Ureter (tissue), 1 donor: ENCODE measurements around the gene GNAL. TPM values are rescaled to one million over a fixed set of nuclear protein-coding genes. Genes with fewer than 3 reads are reported as not detected.

Experiments
- DNase-seq: peaks from one replicate; pipeline ENCODE4 v3.0.0-alpha.2; 2020; ENCODE audit warnings: low spot score
- total RNA-seq: library from RNA; stranded (reverse); gene quantifications from one replicate; pipeline ENCODE4 v1.2.4, GENCODE V29; 2023
- donor health status: DM: yes; HTN: yes; CAD: no.

GNAL gene
- total RNA-seq, 1 donor from 2014 or later, result 19.4 TPM

DNA sequence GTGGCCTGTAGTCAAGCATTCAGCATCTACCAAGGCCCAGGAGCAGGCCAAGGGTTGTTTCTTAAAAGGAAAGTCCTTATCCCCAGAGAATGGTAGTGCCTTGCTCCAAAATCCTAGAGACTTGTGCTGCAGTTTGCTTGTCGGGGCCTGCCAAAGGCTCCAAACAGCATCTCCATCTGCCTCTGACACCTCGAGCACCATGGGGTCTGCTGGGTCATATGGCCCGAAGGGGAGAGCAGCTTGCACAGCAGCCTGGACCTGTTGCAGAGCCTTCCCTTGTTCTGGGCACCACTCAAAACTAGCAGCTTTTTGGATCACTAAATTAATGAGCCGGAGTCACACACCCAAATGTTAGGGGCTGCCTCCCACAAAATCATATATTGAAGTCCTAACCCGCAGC is 35.7 kb downstream of the GNAL start:
- no peak for DNase-seq

DNA sequence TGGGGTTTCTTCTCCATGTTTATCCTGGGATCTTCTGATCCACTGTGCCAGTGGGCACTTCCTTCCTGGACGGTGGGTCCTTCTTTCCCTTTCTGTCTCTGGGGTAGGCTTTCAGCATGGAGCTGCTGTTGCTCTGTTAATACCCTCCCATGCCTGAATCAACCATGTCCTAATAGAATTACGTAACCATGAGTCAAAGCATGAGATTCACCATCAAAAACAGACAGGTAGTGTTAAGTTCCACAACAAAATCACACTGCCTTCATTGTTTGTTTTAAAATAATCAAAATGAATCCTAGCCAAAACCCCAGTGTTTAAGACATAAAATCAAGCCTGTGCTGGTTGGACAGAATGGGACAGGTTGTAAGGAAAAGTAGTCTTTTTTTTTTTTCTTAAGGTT is 37.5 kb downstream of the GNAL start:
- DNase-seq, result no peak

DNA sequence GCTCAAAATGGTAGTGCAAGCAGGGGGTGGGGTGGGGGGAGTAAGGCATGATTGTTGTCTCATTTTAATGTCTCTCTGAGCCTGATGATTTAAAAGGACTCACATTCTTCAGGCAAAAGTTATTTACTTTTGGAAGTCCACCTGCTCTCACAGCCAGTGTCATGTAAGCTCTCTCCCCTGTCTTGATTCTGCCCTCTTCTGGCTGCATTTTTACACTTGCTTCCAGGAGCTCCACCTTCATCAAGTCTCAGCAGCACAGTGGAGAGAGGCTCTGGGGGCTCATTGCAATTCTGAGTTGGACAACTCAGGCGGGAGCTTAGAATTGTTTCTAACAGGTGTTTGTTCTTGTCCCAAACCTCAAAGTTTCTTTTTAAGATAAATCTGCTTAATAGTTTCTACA is 39.2 kb downstream of the GNAL start:
- DNase-seq, result no peak

DNA sequence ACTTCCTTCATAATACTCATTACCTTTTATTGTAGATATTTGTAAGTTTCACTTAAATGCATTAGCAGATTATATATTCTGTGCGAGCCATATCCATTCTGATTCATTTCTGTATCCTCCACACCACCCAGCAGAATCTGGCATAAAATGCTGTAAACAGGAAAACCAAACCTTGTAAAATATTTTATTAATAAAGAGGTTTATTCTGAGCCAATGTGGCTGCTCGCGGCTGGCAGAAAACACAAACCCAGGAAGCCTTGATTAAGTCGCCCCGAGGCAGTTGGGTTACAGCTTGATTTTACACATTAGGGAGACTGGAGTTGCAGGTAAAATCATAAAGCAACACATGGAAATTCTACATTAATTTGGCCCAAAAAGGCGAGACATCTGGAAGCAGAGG is 40.5 kb downstream of the GNAL start:
- no peak for DNase-seq

DNA sequence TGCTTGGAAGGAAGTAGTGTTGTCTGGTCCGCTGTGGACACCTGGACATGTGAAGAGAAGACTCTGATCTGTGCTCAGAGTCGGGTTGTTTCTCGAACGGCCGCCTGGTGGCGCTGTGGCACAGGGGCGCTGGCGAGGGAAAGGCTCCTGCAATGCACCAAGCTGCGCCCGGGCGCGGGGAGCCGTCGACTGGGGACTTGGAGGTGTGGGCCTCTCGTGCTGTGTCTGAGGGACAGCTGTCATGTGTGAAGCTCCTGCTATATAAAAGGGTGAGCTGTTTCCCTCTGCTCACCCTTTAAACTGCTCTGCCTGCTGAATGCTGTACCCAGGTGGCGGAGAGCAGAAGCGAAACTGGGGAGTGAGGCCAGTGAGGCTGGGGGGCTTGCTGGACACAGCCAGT is 44.0 kb downstream of the GNAL start:
- DNase-seq, result peak; percentile 75

DNA sequence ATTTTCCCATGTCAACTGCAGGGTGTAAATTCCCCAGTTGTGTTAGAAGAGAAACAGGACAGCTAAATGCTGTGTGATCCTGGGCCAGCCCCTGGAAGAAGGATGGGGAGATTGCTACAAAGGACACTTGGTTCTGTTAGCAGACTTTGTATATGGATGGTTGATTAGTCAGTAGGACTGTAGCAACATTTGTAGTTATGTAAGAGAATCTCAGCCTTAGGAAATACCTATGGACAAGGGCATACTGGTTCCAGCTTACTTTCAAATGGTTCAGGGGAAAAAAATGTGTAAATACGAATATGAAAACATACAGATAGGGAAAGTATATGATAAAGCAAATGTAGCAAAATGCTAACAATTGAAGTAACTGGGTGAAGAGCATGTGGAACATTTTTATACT is 47.6 kb downstream of the GNAL start:
- DNase-seq, result no peak

DNA sequence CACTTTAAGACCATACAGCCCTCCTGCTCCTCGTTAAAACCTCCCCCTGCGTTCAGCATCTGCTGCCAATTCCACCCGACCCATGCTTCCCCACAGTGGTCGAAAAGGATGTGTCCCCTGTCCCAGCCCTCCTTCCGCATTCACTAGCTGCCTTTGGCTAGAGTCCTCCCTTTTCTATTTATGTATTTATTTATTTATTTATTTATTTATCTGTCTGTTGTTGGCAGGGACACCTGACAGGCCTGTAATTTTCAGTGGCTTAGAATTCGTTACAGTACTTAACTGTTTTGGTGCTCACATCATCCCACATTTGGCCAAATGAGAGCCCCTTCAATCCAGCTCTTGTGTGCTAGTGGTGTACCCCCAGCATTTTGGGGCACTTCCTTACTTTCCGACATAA is 50.8 kb downstream of the GNAL start:
- no peak for DNase-seq

DNA sequence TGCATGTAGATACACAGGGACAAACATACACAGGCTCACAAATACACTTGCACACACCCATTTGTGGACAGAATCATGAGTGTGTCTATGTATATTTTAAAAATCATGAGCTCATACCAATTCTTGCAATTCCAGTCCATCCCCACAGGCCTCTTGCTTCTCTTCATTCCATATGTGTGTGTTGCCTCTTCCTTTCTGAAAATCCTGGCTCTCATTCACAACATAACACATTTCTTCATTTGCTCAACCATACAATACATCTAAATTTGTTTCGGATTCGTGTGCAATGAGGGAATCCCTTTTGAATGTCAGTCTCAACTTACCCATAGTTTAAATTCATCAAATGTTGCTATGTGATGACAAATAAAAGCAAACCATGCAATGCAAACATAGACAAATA is 51.4 kb downstream of the GNAL start:
- DNase-seq, result no peak

DNA sequence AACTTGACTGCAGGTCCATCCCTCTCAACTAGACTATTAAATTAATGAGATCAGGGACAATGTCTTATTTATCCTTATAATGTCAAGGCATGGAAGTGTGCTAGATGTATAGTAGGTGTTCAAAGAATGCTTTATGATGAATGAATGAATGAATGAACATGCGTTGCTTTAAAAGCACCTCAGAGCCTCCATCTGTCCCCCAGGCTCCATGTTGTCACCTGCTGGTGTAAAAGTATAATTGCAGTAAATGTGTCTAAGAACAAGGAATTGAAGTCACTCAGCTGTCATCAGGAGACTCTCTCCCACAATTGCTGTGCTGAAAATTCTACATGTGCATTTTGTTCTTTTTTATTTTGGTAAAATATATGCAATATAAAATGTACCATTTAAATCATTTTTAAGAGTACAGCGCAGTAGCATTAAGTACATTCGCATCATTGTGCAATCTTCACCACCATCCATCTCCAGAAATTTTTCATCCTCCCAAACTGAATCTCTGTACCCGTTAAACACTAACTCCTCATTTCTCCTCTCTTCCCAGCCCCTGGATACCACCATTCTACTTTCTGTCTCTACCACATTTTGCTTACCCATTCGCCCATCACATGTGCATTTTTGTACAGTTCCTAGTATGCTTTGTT is 52.6 kb downstream of the GNAL start:
- no peak for DNase-seq

DNA sequence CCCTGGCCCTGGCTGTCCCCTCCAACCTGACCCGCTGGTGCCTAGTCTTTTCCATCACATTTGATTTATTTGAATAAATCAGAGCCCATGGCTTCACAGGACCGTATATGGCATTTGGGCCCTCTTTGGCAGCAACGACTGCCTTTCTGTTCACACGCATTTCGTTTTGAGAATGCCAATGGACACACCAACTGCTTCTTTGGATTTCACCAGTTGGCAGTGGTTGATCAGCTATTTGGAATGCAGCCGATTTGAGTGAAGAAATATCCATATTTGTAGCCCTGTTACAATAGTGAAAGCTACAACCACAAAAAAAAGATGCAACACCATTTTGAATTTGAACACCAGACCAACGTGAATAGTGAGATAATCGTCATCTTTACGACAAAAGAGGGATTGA is 56.5 kb downstream of the GNAL start:
- DNase-seq, result no peak

DNA sequence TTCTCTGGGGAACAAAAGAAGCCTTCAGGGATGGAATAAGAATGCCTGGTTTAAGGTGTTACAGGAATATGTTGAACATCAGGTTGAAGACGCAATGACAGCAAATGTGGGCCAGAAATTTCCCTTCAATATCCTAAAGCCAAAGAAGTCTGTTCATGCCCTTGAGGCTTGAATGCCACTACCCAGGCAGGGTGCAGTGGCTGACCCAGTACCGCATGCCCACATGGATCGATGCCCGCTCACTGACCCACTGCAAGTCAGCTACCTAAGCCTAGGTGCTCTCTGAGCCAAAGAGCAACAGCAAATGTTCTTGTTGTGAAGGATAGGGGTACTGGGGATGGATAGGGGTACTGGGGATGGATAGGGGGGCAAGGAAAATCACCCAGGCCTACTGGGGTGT is 58.2 kb downstream of the GNAL start:
- no peak for DNase-seq

DNA sequence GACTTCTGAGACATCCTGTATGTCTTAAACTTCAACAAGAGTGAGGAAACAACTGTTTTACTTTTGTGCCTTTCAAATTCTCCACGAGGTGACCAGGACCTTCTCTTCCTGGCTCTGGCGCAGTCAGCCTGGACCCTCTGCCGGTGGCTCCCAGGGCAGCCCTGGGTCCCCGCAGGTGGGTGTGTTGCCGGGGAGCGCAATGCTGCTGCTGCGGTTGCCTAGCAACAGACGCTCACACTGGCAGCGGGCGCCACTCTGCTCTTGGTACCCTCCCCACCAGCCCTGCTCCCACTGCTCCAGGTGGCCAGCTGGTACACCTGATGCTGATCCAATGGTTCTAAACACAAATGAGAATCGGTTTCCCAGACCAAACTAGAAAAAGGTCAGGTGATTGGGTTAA is 58.7 kb downstream of the GNAL start:
- no peak for DNase-seq

DNA sequence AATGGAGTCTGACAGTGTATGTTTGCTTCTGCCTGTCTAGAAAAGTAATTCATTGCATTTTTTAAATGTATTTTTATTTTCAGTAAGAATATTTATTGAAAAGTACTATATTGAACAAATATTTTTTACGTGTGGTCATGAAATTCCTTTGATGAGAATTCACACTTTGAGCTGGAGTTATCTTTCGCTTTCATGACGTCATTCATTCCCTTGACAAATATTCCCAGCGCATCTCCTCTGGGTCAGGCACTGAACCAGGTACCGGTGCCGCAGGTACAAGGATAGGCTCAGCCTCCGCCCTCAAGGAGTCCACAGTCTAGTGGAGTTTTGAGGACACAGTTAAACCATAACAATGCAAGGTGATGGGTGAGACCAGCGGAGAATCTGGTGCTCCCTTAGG is 60.2 kb downstream of the GNAL start:
- no peak for DNase-seq

DNA sequence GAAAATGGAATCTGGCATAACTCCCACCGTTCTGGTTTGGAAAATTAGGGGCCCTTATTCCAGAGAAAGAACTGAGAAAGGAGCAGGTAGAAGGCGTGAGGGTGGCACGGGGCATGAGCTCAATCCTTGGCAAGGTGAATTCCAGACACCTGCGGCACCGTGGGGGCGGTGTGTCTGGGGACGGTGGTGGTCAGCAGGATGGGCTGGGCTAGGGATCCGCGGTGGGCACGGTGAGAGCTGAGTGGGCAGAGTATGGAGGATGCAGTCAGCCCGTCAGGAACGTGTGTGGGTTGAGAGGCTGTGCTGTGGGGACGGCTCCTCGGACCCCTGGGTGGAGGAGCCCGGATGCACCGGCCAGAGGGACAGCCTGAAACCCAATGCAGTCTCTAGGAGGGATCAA is 61.1 kb downstream of the GNAL start:
- no peak for DNase-seq

DNA sequence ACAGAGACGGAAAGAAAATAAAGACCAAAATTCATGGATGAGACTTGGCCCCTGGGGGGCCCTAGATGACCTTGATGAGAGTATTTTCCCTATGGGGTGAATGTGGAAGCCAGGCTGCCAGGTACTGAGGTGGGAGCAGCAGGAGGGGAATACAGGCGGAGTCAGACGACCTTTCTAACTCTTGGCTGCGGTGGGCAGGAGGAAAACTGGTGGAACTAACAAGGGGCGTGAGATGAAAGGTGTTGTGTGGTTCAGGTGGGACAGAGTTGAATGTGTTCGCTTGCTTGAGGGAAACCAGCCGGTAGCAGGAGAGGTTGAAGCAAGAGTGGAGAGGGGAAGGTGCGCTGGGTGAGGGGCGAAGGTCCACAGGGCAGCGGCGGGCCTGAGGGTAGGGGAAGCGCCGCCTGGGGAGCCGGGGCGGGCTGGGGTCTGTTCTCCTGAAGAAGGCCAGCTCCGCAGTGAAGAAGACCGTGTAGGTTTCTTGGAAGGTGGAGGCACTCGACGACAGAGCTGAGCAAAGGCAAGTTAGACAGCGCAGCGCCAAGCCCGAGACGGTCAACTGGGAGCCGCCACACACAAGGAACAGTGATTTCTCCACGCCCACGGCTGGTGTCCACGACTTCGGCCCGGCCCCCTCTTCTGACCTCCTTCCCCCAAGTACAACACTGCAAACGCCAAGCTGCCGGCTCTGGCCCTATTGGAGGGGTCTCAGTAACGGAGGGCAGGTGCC is 61.7 kb downstream of the GNAL start:
- no peak for DNase-seq

DNA sequence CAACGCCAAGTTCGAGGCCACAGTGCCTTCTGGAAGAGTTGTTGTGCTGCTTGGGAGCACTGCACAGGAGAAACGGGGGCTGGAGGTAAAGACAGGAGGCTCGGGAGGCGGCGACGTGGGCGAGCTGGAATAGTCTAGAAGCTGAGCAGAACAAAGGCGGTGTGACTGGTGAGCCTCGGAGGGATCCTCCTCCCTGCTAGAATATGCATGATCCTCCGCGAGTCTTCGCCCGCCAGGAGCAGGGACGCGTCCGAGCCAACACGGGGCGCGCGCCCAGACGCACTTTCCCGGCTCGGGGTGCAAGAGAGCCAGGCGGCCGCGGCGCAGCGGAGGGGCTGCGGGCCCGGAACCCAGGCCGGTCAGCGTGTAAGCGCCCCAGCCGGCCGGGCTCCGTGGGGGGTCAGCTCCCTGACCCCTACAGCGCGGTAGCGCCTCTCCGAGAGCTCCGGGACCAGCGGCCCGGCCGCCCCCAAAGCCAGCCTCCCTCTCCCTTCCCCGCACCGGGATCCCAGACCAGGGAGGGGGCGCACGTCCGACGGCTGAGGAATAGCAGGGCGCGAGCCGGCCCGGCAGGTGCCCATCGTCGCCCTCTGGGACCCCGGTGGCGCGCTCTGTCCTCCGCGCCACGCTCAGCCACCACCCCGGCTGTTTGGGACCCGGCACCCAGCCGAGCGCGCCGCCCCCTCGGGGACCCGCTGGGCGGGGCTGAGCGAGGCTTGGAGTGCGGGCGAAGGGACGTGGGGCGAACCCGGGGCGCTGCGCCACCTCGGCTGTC is 62.5 kb downstream of the GNAL start:
- no peak for DNase-seq

DNA sequence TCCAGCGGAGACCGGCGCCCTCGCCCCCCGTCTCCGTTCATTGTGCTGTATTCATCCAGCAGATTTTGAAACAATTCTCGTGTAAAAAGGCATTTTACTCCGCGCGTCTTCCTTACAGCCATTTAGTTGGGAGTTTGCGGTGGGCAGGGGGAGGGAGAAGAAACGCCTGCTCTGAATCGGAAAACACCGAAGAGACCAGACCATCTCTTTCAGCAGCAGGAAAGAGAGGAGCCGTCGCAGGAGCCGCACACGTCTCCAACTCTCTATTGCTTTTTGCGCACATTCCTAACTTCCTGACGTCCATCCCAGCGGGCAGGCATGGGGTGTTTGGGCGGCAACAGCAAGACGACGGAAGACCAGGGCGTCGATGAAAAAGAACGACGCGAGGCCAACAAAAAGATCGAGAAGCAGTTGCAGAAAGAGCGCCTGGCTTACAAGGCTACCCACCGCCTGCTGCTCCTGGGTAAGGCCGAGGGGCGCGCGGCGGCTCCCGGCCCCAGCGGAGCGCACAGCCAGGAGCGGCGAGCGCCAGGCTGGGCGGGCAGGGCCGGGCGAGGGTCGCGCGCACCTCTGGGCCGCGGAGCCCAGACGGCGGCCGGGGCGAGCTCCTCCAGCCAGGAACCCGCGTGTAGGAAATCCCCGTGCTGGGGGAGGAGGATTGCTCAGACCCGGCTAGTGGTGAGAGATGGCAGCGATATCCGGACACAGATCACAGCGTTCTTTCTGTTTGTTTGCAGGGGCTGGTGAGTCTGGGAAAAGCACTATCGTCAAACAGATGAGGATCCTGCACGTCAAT is 63.2 kb downstream of the GNAL start:
- DNase-seq, result no peak

DNA sequence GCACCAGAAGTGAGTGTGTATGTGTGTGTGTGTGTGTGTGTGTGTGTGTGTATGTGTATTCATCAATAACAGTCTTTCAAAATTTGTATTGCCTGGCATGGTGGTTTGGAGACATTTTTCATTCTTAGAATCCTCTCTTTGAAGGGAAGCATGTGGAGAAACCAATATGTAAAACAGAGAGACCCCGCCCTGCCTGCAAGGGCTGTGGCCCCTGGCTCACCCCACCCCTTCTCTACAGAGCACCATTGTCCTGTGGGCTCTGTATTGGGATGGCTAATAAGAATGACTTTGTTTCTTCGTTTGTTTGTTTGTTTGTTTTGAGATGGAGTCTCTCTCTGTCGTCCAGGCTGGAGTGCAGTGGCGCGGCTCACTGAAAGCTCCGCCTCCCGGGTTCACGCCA is 65.9 kb downstream of the GNAL start:
- DNase-seq, result no peak

DNA sequence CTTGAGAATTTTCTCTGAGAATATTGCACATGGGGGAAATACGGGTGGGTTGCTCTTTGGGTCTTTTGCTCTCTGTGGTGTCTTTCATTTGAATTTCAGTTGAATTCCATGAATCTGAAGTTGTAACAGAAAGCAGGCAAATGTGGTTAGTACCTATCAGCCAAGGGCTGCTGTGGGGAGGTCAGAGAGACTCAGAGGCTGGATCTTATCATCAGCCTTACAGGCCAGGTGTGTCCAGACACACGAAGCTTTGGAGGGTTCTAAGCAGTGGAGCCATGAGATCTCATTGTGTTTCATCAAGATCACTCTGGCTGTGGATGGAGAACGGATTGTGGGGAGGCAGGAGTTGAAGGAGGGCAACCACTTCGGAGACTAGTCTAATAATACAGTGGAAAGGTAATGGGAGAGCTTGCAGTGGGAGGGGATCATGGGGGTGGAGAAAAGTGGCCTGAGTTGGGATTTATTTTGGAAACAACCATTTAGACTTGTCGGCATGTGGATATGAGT is 68.1 kb downstream of the GNAL start:
- no peak for DNase-seq

DNA sequence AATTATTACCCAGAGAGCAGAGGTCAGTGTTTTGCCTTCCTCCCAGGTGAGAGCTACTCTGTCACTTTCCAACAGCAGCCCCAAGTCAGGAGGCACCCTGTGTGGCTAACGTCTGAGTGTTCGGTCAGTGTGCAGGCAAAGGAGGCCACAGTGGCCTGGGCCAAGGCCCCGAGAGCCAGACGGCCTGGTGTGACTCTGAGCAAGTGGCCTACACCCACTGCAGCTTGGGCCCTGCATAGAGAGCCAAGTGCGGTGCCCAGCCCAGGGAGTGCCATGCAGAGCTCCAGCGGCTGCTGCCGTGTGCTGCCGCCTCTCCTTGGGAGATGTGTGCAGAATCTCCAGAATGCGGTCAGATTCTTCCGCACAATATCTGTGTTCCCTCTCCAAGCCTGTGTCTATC is 70.4 kb downstream of the GNAL start:
- DNase-seq, result no peak

DNA sequence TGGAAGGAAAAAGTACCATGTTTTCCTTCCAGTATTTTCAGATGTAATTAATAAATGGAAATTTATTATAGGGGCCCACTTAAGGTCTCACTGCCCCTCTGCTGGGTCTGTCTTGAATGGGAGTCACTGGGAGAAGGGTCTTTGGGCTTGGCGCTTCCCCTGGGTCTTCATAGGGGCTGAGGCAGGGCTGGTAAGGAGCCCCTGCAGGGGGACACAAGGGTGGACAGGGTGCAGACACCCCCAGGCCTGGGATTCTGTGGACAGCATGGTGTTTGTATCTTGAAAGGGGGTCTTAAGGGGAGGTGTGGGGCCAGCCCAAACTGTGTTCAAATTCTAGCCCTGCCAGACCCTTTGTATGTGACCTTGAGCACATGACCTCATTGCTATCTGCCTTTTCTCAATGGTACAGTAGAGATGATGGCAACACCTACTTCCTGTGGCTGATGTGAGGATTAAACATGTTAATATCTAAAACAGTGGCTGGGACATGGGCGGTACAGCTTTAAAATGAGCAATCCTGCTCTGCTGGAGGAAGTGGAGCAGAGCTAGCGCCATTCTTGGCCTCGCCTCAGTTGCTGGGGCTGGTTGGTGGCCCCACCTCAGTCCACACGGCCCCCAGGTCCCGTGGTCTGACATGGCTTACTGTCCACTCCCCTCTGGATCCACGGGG is 71.6 kb downstream of the GNAL start:
- DNase-seq, result no peak

DNA sequence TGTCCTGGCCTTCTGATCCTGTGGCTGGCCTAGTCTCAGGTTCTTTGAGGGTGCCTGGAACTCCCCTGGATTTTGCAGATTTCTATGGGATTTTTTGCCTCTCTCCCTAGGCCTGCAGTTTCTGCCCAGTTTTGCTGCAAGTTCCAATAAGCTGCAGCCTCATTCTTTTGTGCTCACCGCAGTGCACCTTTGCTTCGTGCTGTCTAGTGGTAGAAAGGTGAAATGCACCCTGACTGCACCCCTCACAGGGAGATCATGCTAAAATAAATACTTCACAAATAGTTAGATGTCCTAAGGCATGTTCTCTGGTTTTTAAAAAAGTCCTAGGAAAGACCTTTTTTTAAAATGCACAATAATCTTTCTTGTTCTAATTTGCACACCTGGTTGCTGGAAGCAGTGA is 72.5 kb downstream of the GNAL start:
- DNase-seq, result no peak
